ENCODE results near the gene CD8B. TPM values are rescaled to one million over a fixed set of nuclear protein-coding genes. Genes with fewer than 3 reads are reported as not detected.
A peak's percentile ranks its signal among the peaks of the same experiment; 100 is the strongest.

CD8B gene
- total and polyA plus RNA-seq, 2 of the 13 experiments (the other 11 are each of a cell fraction or from before 2014, with no cell fraction given) = 0.04 TPM; not detected in 1

DNA sequence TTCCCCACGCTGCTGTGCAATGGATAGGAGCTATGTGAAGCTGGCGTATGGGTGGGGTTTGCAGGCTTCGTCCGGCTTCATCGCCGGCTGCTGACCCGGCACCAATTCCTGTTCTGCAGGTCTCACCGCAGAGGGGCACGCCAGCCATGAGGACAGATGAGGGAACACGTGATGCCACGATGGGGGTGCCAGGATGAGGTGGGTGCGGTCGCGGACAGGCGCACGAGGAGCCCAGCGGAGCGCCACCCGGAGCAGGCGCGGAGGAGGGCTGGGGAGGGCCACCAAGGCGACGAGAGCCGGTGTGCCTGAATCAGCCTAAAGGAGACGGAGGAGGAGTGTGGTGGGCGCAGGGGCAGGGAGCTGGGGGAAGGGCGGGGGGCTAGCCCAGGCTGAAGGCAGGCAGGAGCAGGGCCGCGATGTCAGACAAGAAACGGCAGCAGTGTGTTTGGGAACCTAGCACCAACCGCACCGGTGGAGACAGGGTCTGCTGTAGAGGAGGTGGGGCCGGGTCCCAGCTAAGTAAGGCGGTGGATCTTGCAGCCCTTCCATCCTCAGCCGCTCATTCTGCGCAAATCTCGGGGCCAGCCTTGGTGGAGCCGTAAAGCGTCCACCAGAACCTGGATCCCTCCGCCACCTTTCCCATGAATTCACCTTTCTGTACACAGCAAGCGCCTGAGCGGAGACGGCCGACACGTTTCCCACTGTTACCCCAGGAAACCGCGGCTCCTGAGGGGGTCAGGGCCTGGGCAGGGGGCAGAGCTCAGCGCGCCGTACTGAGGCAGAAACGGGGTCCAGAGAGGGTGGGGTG is 54.0 kb downstream of the CD8B start (continued):
- TF ChIP-seq HNRNPUL1 (IDR thresholded peaks at IDR 0.05; ENCODE audit: low read depth, low read length) = no peak
- TF ChIP-seq EHMT2 (IDR thresholded peaks at IDR 0.05; ENCODE audit: borderline replicate concordance, low read depth, low read length) = no peak
- TF ChIP-seq ZMYM3 (CRISPR knock-in tag; IDR thresholded peaks at IDR 0.05) = peak; percentile 22; the same call in 1 of the 2 replicates
- TF ChIP-seq, protein P1, sequence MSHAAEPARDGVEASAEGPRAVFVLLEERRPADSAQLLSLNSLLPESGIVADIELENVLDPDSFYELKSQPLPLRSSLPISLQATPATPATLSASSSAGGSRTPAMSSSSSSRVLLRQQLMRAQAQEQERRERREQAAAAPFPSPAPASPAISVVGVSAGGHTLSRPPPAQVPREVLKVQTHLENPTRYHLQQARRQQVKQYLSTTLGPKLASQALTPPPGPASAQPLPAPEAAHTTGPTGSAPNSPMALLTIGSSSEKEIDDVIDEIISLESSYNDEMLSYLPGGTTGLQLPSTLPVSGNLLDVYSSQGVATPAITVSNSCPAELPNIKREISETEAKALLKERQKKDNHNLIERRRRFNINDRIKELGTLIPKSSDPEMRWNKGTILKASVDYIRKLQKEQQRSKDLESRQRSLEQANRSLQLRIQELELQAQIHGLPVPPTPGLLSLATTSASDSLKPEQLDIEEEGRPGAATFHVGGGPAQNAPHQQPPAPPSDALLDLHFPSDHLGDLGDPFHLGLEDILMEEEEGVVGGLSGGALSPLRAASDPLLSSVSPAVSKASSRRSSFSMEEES (CRISPR knock-in tag; IDR thresholded peaks at IDR 0.05) = peak; percentile 62; the same call in 1 of the 2 replicates
- TF ChIP-seq, protein P2, sequence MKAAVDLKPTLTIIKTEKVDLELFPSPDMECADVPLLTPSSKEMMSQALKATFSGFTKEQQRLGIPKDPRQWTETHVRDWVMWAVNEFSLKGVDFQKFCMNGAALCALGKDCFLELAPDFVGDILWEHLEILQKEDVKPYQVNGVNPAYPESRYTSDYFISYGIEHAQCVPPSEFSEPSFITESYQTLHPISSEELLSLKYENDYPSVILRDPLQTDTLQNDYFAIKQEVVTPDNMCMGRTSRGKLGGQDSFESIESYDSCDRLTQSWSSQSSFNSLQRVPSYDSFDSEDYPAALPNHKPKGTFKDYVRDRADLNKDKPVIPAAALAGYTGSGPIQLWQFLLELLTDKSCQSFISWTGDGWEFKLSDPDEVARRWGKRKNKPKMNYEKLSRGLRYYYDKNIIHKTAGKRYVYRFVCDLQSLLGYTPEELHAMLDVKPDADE (CRISPR knock-in tag; IDR thresholded peaks at IDR 0.05) = 0 out of 2 replicates have a peak, but pooled peaks have one; percentile 17
- TF ChIP-seq, protein P3, sequence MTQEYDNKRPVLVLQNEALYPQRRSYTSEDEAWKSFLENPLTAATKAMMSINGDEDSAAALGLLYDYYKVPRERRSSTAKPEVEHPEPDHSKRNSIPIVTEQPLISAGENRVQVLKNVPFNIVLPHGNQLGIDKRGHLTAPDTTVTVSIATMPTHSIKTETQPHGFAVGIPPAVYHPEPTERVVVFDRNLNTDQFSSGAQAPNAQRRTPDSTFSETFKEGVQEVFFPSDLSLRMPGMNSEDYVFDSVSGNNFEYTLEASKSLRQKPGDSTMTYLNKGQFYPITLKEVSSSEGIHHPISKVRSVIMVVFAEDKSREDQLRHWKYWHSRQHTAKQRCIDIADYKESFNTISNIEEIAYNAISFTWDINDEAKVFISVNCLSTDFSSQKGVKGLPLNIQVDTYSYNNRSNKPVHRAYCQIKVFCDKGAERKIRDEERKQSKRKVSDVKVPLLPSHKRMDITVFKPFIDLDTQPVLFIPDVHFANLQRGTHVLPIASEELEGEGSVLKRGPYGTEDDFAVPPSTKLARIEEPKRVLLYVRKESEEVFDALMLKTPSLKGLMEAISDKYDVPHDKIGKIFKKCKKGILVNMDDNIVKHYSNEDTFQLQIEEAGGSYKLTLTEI (CRISPR knock-in tag; conservative IDR thresholded peaks at IDR 0.05) = no peak
- TF ChIP-seq, protein P4, sequence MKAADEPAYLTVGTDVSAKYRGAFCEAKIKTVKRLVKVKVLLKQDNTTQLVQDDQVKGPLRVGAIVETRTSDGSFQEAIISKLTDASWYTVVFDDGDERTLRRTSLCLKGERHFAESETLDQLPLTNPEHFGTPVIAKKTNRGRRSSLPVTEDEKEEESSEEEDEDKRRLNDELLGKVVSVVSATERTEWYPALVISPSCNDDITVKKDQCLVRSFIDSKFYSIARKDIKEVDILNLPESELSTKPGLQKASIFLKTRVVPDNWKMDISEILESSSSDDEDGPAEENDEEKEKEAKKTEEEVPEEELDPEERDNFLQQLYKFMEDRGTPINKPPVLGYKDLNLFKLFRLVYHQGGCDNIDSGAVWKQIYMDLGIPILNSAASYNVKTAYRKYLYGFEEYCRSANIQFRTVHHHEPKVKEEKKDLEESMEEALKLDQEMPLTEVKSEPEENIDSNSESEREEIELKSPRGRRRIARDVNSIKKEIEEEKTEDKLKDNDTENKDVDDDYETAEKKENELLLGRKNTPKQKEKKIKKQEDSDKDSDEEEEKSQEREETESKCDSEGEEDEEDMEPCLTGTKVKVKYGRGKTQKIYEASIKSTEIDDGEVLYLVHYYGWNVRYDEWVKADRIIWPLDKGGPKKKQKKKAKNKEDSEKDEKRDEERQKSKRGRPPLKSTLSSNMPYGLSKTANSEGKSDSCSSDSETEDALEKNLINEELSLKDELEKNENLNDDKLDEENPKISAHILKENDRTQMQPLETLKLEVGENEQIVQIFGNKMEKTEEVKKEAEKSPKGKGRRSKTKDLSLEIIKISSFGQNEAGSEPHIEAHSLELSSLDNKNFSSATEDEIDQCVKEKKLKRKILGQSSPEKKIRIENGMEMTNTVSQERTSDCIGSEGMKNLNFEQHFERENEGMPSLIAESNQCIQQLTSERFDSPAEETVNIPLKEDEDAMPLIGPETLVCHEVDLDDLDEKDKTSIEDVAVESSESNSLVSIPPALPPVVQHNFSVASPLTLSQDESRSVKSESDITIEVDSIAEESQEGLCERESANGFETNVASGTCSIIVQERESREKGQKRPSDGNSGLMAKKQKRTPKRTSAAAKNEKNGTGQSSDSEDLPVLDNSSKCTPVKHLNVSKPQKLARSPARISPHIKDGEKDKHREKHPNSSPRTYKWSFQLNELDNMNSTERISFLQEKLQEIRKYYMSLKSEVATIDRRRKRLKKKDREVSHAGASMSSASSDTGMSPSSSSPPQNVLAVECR (CRISPR knock-in tag; IDR thresholded peaks at IDR 0.05; ENCODE audit: borderline replicate concordance) = peak; percentile 57
- TF ChIP-seq, protein P5, sequence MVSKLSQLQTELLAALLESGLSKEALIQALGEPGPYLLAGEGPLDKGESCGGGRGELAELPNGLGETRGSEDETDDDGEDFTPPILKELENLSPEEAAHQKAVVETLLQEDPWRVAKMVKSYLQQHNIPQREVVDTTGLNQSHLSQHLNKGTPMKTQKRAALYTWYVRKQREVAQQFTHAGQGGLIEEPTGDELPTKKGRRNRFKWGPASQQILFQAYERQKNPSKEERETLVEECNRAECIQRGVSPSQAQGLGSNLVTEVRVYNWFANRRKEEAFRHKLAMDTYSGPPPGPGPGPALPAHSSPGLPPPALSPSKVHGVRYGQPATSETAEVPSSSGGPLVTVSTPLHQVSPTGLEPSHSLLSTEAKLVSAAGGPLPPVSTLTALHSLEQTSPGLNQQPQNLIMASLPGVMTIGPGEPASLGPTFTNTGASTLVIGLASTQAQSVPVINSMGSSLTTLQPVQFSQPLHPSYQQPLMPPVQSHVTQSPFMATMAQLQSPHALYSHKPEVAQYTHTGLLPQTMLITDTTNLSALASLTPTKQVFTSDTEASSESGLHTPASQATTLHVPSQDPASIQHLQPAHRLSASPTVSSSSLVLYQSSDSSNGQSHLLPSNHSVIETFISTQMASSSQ (IDR thresholded peaks at IDR 0.05; ENCODE audit: low read depth) = no peak
- TF ChIP-seq, protein P5 (CRISPR knock-in tag; IDR thresholded peaks at IDR 0.05; ENCODE audit: borderline replicate concordance) = no peak
- TF ChIP-seq, protein P6, sequence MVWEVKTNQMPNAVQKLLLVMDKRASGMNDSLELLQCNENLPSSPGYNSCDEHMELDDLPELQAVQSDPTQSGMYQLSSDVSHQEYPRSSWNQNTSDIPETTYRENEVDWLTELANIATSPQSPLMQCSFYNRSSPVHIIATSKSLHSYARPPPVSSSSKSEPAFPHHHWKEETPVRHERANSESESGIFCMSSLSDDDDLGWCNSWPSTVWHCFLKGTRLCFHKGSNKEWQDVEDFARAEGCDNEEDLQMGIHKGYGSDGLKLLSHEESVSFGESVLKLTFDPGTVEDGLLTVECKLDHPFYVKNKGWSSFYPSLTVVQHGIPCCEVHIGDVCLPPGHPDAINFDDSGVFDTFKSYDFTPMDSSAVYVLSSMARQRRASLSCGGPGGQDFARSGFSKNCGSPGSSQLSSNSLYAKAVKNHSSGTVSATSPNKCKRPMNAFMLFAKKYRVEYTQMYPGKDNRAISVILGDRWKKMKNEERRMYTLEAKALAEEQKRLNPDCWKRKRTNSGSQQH (CRISPR knock-in tag; IDR thresholded peaks at IDR 0.05; ENCODE audit: low read depth) = 0 out of 2 replicates have a peak, but pooled peaks have one; percentile 31
- no peak for TF ChIP-seq ARHGAP35 (CRISPR knock-in tag; IDR thresholded peaks at IDR 0.05; ENCODE audit: borderline replicate concordance)
